ENCODE measurements around the gene CLECL1. TPM values are rescaled to one million over a fixed set of nuclear protein-coding genes. Genes with fewer than 3 reads are reported as not detected.

Gene CLECL1
- total RNA-seq, 2 experiments from 2014 or later = 73.3 to 114 TPM

DNA sequence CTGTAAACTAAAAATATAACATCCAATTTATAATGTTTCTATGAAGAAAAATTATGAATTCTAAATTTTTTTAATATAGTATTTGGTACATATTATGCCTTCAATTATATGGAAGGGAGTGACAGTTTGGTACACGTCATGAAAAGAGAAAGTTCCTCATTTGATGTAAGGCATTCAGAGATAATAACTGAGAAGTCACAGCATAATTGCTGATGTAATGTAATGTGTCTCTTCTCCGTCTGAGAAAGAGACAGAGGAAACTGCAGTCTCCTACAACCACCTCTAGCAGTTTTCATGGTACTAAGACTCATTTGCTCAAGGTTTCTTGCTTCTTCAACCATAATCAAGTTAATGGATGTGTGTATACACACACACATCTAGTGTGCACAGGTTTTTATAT, 30.1 kb upstream of the CLECL1 start:
- H3K4me2 ChIP-seq (ENCODE audit: low read length) = no peak overlapping the region
- peaks cover 59% of the 10 kb centered on the region for H3K4me1 ChIP-seq (ENCODE audit: insufficient read depth, low read length, poor library complexity, severe bottlenecking)
- H2AFZ ChIP-seq (ENCODE audit: low read length) = no peak overlapping the region
- intact Hi-C loops (cut with micrococcal nuclease; ENCODE audit: unreplicated experiment) = no loop called here
- peaks cover 6% of the 10 kb centered on the region; the same call in 1 of the 2 replicates for H3K9me3 ChIP-seq (ENCODE audit: low read length)
- H4K20me1 ChIP-seq (ENCODE audit: insufficient read depth, low read length) = no peaks in the 10 kb centered on the region
- ChIA-PET POLR2A (interaction anchor here (0.6 to 3.7 kb wide), 3 partner anchors 14 to 41 kb away, joined by 3 to 21 read pairs (median 5); no protein-coding TSS in a partner anchor), CTCF (ENCODE audit: unreplicated experiment) (interaction anchor here (1.7 kb wide), 1 partner anchor 20 kb away, joined by 3 read pairs; no protein-coding TSS in a partner anchor)
- DNase-seq (ENCODE audit: low spot score) = no peak
- no peaks in the 10 kb centered on the region for H3K9me2 ChIP-seq (ENCODE audit: insufficient read depth, low read length)
- H3K36me3 ChIP-seq (ENCODE audit: insufficient read depth, low read length) = no peaks in the 10 kb centered on the region; the same call in 1 of the 2 replicates
- H3K27ac ChIP-seq (ENCODE audit: low read depth, low read length, poor library complexity, severe bottlenecking) = no peak overlapping the region
- peaks cover 22% of the 10 kb centered on the region; the same call in 1 of the 2 replicates for H3K79me2 ChIP-seq (ENCODE audit: insufficient read depth, low read depth, low read length)
- no TSS peak for BruUV-seq (replicated peaks)
- TF ChIP-seq EZH2phosphoT487 (IDR thresholded peaks at IDR 0.05; ENCODE audit: borderline replicate concordance, low read depth, low read length) = no peak
- TF ChIP-seq, protein P1, sequence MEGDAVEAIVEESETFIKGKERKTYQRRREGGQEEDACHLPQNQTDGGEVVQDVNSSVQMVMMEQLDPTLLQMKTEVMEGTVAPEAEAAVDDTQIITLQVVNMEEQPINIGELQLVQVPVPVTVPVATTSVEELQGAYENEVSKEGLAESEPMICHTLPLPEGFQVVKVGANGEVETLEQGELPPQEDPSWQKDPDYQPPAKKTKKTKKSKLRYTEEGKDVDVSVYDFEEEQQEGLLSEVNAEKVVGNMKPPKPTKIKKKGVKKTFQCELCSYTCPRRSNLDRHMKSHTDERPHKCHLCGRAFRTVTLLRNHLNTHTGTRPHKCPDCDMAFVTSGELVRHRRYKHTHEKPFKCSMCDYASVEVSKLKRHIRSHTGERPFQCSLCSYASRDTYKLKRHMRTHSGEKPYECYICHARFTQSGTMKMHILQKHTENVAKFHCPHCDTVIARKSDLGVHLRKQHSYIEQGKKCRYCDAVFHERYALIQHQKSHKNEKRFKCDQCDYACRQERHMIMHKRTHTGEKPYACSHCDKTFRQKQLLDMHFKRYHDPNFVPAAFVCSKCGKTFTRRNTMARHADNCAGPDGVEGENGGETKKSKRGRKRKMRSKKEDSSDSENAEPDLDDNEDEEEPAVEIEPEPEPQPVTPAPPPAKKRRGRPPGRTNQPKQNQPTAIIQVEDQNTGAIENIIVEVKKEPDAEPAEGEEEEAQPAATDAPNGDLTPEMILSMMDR (conservative IDR thresholded peaks at IDR 0.05; ENCODE audit: low read length) = no peak
- no peak overlapping the region for H3K4me3 ChIP-seq (ENCODE audit: low read depth, low read length, poor library complexity, severe bottlenecking)

GRCh38 chr12:9762369-9762768, 29.5 kb upstream of the CLECL1 start:
- BruUV-seq (replicated peaks) = no TSS peak

More at GRCh38 chr12:9762369-9762768, 29.5 kb upstream of the CLECL1 start:
- no peak overlapping the region for H2AFZ ChIP-seq (ENCODE audit: low read length)
- ChIA-PET POLR2A (interaction anchor here (0.6 to 3.7 kb wide), 5 partner anchors 11 to 40 kb away, joined by 3 to 21 read pairs (median 5); no protein-coding TSS in a partner anchor), CTCF (ENCODE audit: unreplicated experiment) (interaction anchor here (1.7 kb wide), 1 partner anchor 20 kb away, joined by 3 read pairs; no protein-coding TSS in a partner anchor)
- H3K4me2 ChIP-seq (ENCODE audit: low read length) = no peak overlapping the region
- no peaks in the 10 kb centered on the region for H3K9me2 ChIP-seq (ENCODE audit: insufficient read depth, low read length)
- H3K36me3 ChIP-seq (ENCODE audit: insufficient read depth, low read length) = no peaks in the 10 kb centered on the region; the same call in 1 of the 2 replicates
- no peak overlapping the region for H3K4me3 ChIP-seq (ENCODE audit: low read depth, low read length, poor library complexity, severe bottlenecking)
- peaks cover 28% of the 10 kb centered on the region; the same call in 1 of the 2 replicates for H3K79me2 ChIP-seq (ENCODE audit: insufficient read depth, low read depth, low read length)
- H3K9me3 ChIP-seq (ENCODE audit: low read length) = peaks cover 6% of the 10 kb centered on the region; the same call in 1 of the 2 replicates
- TF ChIP-seq, protein P1 (conservative IDR thresholded peaks at IDR 0.05; ENCODE audit: low read length) = no peak
- no peak for TF ChIP-seq EZH2phosphoT487 (IDR thresholded peaks at IDR 0.05; ENCODE audit: borderline replicate concordance, low read depth, low read length)
- H3K4me1 ChIP-seq (ENCODE audit: insufficient read depth, low read length, poor library complexity, severe bottlenecking) = peaks cover 66% of the 10 kb centered on the region
- DNase-seq (ENCODE audit: low spot score) = no peak
- no peaks in the 10 kb centered on the region for H4K20me1 ChIP-seq (ENCODE audit: insufficient read depth, low read length)
- intact Hi-C loops (cut with micrococcal nuclease; ENCODE audit: unreplicated experiment) = no loop called here
- H3K27ac ChIP-seq (ENCODE audit: low read depth, low read length, poor library complexity, severe bottlenecking) = no peak overlapping the region
